Measurements from ENCODE around the gene AHNAK.
A peak's percentile ranks its signal among the peaks of the same experiment; 100 is the strongest.
"Not testable (repeated sequence)": the region's sequence is repeated elsewhere in the genome, so short reads cannot be mapped to it uniquely, and the experiment has no call there.

The AHNAK gene

DNA sequence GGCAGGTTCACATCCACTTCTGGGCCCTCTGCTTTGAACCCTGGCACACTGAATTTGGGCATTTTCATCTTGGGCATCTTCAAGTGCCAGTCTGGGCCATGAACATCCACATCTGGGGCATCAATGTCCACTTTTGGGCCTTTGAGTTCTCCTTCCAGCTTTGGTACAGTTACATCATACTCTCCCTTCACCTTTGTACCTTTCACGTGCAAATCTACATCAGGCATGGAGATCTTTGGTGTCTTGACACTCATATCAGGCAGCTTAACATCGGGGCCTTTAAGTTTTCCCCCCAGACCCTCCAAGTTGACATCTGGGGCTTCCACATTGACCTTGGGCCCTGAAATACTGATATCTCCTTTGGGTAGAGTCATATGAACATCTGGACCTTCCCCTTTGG lies 14.5 kb downstream of the AHNAK start:
- DNase-seq = no peak

DNA sequence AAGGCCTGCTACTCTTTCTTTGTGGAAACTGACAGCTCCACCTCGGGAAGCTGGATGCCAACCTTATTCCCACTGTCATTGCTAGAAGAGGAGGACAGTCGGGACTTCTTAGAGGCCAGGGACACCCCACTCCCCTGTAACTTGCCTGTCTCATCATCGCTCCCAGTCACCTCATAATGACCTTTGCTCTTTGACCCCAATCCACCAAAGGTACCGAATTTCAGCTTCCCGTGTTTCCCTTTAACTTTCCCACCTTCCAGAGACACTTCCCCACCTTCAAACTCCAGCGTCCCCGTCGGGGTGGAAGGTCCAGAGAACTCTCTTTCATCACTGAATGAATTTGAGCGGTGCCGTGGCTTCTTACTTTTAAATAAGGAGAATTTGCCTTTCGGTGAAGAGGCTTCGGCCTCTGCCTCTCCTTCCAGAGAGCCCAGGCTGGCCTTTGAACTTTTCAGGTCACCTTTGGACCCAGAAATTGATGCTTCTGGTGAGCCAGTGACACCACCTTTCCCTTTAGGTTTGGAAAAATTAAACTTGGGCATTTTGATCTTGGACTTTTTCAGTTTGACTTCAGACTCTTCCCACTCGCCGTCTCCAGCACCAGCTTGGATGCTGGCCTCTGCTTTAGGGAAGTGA lies 29.8 kb downstream of the AHNAK start:
- no peak for DNase-seq

- DNase-seq = no peak
These were observed 32.5 kb downstream of the AHNAK start for GRCh38 chr11:62514151-62514550.

DNA sequence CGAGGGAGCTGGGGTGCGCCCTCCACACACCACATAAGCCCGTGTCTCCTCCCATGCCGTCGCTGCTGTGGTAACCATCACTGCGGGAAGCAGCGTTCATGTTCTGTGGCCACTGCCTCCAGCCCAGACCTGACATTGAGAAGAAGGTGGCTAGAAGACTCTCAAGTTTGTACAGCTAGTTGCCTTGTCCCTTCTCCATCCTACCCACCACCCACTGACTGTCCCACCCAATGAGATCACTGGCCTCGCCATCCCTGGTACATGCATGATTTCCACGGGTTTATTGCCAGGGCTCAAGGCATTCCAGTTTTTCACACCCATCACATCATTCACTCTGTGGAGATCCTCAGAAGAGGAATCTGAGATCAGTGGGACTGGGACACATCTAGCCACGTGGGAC lies 33.0 kb downstream of the AHNAK start:
- DNase-seq = no peak

GRCh38 chr11:62512961-62513360 lies 33.6 kb downstream of the AHNAK start:
- no peak for DNase-seq

GRCh38 chr11:62508336-62509058 lies 38.1 kb downstream of the AHNAK start:
- peak; percentile 58 for DNase-seq

DNA sequence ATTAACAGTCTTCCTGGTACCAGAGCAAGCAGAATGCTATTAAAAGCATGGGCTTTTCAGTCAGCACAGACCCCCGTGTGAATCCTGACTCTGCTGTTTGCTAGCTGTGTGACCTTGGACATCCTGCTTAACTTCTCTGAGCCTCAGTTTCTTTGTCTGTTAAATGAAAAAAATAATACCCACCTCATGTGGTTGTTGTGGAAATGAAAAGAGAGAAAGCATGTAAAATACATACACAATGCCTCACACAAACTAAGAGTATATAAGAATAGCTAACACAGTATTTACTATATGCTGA lies 39.5 kb downstream of the AHNAK start:
- no peak for DNase-seq

DNA sequence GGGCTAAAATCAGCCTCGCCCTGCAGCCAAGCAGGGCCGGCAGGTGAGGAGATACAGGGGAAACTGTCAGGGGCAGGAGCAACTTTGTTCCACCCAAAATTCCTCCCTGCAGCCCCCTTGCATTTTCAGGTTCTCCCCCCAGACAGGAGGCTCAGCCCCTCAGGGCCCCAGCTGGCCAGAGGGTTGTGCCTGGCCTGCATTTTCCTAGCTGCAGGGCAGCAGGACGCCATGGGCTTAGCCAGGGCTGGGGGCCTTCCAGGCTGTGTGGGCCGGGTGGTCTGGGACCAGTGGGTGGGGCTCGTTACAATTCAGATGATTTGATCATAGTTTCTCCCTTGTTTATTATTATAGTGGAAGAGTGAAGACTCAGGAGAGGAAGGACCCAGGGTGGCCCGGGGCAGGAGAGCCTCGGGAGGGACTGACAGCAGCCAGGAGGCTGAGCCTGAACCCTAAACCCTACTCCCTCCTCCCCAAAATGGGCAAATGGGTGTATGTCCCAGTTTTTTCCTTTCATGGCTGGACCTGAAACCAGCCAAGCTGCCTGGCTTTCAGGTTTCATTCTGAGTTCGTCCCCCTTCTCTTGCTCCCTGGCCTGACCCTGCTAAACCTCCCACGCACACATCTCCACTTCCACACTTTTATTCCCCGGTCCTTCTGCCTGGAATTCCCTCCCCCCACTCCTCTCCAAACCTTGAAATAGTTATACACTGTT lies 40.0 kb downstream of the AHNAK start:
- no peak for DNase-seq

DNA sequence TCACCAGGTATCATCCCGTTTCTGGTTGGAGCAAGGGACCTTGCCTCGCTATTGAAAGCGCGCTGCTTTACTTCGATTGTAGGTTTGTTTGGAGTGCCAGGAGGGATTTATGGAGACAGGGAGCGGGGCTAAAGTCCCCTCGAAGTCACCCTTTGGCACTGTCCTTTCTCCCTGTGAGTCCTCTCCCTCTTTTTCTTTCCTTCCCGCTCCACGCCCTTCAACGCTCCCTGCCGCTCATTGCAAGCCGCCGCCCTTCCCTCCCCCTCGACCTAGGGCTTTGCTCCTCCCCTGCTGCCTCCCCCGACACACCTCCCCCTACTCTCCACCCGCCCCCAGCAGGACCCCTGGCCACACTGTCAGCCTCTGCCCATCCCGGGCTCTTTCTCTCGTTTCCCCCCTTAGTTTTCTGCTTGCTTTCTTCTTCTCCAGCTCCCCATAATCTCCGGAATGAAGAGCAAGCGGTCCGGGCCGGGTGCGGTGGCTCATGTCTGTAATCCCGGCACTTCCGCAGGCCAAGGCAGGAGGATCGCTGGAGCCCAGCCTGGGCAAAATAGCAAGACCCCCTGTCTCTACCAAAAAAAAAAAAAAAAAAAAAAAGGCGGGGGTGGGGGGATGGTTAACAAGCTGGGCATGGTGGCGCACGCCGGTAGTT lies 41.0 kb downstream of the AHNAK start:
- DNase-seq = no peak

DNA sequence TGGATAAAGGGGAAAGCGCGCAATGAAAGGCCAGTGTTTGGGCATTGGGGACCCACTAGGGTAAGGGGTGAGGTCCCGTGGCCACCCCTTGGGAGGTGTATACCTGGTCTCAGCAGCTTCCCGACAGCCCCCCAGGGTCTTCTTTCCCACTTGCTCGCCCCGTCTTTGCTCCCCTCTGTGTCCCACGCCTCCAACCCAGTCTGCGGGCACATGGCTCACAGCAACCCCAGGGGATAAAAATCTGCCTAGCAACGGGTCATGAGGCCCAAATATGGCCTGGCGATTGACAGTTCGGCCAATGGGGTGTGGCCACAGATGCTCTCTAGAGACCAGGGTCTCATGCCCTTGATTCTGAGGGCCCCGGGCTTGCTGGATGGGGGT lies 41.6 kb downstream of the AHNAK start:
- DNase-seq = no peak

DNA sequence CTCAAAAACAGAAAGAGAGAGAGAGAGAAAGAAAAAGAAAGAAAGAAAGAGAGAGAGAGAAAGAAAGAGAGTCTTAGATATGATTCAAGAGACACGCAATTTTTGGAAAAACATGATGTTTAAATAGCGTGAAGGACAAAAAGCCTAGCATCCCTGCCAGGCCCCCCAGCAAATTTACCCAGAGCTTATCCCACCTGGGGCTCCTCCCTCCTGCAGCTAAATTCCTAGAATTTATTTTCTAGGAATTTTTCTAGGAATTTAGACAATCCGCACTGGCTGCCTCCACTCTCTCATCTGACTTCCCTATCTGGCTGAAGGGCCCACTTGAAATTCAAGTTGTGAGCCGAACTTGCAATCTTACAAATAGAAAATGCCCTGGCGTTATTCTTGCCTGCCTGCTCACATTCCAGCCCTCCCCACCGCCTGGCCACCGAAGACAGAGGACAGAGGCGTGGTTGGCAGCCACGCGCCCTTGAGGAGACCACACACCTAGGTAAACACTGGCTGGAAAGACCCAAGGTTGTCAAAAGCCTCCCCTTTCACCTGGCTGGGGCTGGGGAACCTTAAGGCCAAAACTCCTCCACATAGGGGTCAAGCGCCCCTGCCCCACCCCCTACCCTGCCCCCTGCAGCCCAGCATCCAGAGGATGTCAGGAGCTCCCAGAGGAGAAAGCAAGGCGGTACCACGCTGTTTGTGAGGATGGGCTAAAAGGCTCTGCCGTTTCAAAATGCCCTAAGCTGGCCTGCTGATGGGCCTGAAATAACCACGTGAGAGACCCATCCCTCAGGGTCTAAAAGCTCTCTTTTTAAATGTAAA lies 42.2 kb downstream of the AHNAK start:
- DNase-seq = no peak

- DNase-seq = no peak
These were observed 44.4 kb downstream of the AHNAK start for GRCh38 chr11:62502030-62502730.

DNA sequence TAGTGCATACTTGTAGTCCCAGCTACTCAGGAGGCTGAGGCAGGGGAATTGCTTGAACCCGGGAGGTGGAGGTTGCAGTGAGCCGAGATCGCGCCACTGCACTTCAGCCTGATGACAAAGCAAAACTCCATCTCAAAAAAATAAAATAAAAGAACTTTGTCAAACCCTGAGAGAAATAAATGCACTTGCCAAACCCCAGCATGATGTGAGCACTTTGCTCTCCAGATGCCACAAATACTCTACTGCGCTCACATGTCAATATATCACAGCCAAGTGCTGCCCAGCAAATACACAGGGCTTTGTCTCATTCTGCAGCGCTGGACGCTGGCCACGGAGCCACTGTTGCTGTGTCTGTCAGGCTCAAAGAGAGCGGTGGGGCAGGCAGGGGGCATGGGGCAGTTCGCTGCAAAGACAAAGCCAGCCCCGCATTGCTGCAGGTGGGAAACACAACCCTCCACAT lies 45.1 kb downstream of the AHNAK start:
- DNase-seq = no peak

DNA sequence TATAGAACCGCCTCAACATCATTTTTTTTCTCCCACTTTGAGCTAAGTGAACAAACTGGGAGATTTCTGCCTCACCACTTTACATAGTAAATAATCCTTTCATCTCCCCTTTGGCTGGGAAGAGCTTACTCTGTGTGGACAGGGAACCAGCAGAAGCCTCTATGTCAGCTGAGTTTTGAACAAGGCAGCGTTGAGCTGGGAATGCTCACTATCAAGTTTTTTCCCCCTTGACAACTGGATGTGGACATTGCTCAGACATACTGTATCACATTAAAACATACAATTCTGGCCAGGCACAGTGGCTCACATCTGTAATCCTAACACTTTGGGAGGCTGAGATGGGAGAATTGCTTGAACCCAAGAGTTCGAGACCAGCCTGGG lies 46.0 kb downstream of the AHNAK start:
- no peak for DNase-seq

GRCh38 chr11:62499944-62500649 lies 46.5 kb downstream of the AHNAK start:
- DNase-seq = no peak

- not testable (repeated sequence) for DNase-seq
These were observed 47.2 kb downstream of the AHNAK start for GRCh38 chr11:62499311-62499943.

GRCh38 chr11:62498492-62499286 lies 47.9 kb downstream of the AHNAK start:
- no peak for DNase-seq

DNA sequence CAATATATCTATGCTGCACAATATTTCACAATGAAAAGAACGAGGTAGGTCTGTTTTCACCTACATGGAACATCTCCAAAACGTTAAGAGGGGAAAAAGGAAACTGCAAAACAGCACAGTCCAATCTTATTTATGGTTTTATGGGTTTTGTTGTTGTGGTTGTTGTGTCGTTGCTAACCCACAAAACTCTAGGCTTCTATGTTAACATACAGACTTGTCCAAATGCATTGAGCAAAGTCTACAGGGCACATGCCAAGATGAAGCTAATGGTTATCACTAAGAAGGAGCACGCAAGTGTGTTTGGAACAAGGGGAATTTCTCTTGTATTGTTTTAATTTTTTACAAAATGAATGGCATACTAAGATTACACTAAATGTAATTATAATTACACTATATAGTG lies 48.6 kb downstream of the AHNAK start:
- no peak for DNase-seq

GRCh38 chr11:62497132-62497801 lies 49.3 kb downstream of the AHNAK start:
- no peak for DNase-seq

DNA sequence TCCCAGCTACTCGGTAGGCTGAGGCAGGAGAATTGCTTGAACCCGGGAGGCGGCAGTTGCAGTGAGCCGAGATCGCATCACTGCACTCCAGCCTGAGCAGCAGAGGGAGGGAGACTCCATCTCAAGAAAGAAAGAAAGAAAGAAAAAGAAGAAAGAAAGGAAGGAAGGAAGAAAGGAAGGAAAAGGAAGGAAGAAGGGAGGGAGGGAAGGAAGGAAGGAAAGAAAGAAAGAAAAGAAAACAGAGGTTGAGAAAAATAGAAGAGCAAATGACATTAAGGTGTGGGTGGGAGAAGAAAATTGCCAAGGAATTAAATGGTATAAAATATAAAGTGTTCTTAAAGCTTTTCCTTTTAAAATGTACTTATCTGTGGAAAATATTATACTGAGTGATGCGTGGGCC lies 49.9 kb downstream of the AHNAK start:
- no peak for DNase-seq
